Caco-2 (cell line): ENCODE results near the gene ERC1. TPM values are rescaled to one million over a fixed set of nuclear protein-coding genes. Genes with fewer than 3 reads are reported as not detected.

ENCODE experiments used
- BruUV-seq: library from RNA; stranded (reverse); fragments of 400-500 nt; replicated peaks from 2 replicates; lab custom pipeline; 2021; lab: Mats Ljungman, UMichigan
- CTCF ChIA-PET: fragments of 300-600 bp; sonication (Branson Sonifier 250); formaldehyde crosslinking; loops from one replicate; lab custom pipeline; 2022; ENCODE audit warnings: antibody characterized with exemption; lab: Charles Lee
- POLR2A ChIA-PET: fragments of 300-600 bp; sonication (Branson Sonifier 250); formaldehyde crosslinking; loops from one replicate; lab custom pipeline; 2022; ENCODE audit warnings: antibody characterized with exemption; lab: Charles Lee
- DNase-seq, 2 experiments: peaks; one replicate each; pipeline versions ENCODE4 v3.0.0 to v3.0.0-alpha.2; 2020 to 2022
- H3K27me3 ChIP-seq: replicated peaks from 2 replicates; pipeline ENCODE4 v1.6.0; 2011; ENCODE audit warnings: low read length; ENCODE audit not compliant: control insufficient read depth, insufficient read depth
- H3K36me3 ChIP-seq: 2 replicates; pipeline ENCODE4 v1.5.1; 2011; ENCODE audit warnings: low read length; ENCODE audit not compliant: control insufficient read depth, insufficient read depth
- H3K4me1 ChIP-seq: fragments of 250-450 bp; sonication (Bioruptor Pico); 2 replicates; pipeline ENCODE4 v1.5.1; 2020; ENCODE audit warnings: mild to moderate bottlenecking
- H3K4me3 ChIP-seq: 2 replicates; pipeline ENCODE4 v1.5.1; 2011; ENCODE audit warnings: low read depth, mild to moderate bottlenecking, control low read depth, low read length
- H3K9me3 ChIP-seq: fragments of 250-450 bp; sonication (Bioruptor Pico); 2 replicates; pipeline ENCODE4 v1.5.1; 2020; ENCODE audit warnings: mild to moderate bottlenecking, moderate library complexity
- H3K27ac Mint-ChIP-seq: one replicate; pipeline ENCODE4 v1.8.0; 2022; ENCODE audit warnings: mixed read lengths; ENCODE audit not compliant: unreplicated experiment
- H3K27me3 Mint-ChIP-seq: one replicate; pipeline ENCODE4 v1.8.0; 2022; ENCODE audit warnings: mixed read lengths; ENCODE audit not compliant: insufficient read depth, unreplicated experiment
- H3K36me3 Mint-ChIP-seq: one replicate; pipeline ENCODE4 v1.8.0; 2022; ENCODE audit warnings: mild to moderate bottlenecking, mixed read lengths; ENCODE audit not compliant: insufficient read depth, unreplicated experiment
- H3K4me1 Mint-ChIP-seq: one replicate; pipeline ENCODE4 v1.8.0; 2022; ENCODE audit warnings: low read depth, mixed read lengths; ENCODE audit not compliant: unreplicated experiment
- H3K4me3 Mint-ChIP-seq: one replicate; pipeline ENCODE4 v1.8.0; 2022; ENCODE audit warnings: mild to moderate bottlenecking, moderate library complexity, mixed read lengths; ENCODE audit not compliant: unreplicated experiment
- H3K9me3 Mint-ChIP-seq: one replicate; pipeline ENCODE4 v1.8.0; 2022; ENCODE audit warnings: mixed read lengths; ENCODE audit not compliant: unreplicated experiment
- intact Hi-C: fragments of 100-400 bp; cut with micrococcal nuclease; formaldehyde crosslinking; loops from one replicate; pipeline ENCODE4 v1.10.0; 2022; ENCODE audit not compliant: unreplicated experiment
- total RNA-seq: library from RNA; stranded (reverse); gene quantifications from 2 replicates; pipeline ENCODE4 v1.2.3, GENCODE V29; 2022
- TF ChIP-seq, protein P1 (sequence below), 2 experiments: fragments of 200-600 bp in 1 of 2; IDR thresholded peaks; 1 replicate in 1 of 2; 2 replicates in 1 of 2; pipeline versions ENCODE4 v1.5.1 to v1.8.0; 2011 to 2022; ENCODE audit warnings: antibody characterized with exemption in 1 of 2, control low read depth in 1 of 2, inconsistent platforms in 1 of 2, low read depth in 1 of 2, low read length in 1 of 2, mild to moderate bottlenecking in 1 of 2, moderate library complexity in 1 of 2; ENCODE audit not compliant: insufficient read depth in 1 of 2, severe bottlenecking in 1 of 2, unreplicated experiment in 1 of 2

Gene ERC1
- total RNA-seq, 1 experiment from 2014 or later: 88.4 TPM

DNA sequence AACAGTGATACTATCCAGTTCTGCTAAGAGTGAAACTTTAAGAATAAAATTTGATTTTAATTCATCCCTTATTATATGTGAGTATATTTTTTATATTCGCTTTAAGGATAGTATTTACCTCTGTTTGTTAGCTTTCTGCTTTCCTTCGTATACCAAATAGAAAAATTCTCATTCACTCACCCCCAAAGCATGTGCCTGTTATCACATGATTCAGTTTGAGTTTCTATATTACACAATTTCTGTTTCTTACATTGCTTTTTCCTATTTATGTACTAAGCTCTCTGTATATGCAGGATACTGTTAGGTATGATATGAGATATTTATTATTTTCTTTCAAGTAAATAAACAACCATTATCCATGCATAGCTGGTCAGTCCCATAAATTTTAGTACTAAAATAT lies 328.2 kb downstream of the ERC1 start:
- no peaks in the 10 kb centered on the region for H3K4me1 ChIP-seq
- Mint-ChIP-seq H3K9me3 (no peaks in the 10 kb centered on the region), H3K4me3 (no peak overlapping the region), H3K27me3 (no peaks in the 10 kb centered on the region), H3K36me3 (peaks cover 23% of the 10 kb centered on the region), H3K27ac (no peak overlapping the region), H3K4me1 (peaks cover 9% of the 10 kb centered on the region)
- no TSS peak for BruUV-seq
- ChIA-PET POLR2A (no interaction called here), CTCF (interaction anchor here (1.0 to 1.5 kb wide), 2 partner anchors 201 to 226 kb away, joined by 3 to 6 read pairs; no protein-coding TSS in a partner anchor)
- no peak for DNase-seq
- no peak overlapping the region for H3K4me3 ChIP-seq
- H3K9me3 ChIP-seq: 0 out of 2 replicates have a peak, but pooled peaks cover 1% of the 10 kb centered on the region
- intact Hi-C loops: no loop called here
- no peaks in the 10 kb centered on the region for H3K36me3 ChIP-seq
- no peaks in the 10 kb centered on the region for H3K27me3 ChIP-seq
- TF ChIP-seq, protein P1, sequence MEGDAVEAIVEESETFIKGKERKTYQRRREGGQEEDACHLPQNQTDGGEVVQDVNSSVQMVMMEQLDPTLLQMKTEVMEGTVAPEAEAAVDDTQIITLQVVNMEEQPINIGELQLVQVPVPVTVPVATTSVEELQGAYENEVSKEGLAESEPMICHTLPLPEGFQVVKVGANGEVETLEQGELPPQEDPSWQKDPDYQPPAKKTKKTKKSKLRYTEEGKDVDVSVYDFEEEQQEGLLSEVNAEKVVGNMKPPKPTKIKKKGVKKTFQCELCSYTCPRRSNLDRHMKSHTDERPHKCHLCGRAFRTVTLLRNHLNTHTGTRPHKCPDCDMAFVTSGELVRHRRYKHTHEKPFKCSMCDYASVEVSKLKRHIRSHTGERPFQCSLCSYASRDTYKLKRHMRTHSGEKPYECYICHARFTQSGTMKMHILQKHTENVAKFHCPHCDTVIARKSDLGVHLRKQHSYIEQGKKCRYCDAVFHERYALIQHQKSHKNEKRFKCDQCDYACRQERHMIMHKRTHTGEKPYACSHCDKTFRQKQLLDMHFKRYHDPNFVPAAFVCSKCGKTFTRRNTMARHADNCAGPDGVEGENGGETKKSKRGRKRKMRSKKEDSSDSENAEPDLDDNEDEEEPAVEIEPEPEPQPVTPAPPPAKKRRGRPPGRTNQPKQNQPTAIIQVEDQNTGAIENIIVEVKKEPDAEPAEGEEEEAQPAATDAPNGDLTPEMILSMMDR (IDR thresholded peaks at IDR 0.05; ENCODE audit: insufficient read depth in 1 of 2, low read depth in 1 of 2, low read length in 1 of 2, severe bottlenecking in 1 of 2, unreplicated experiment in 1 of 2): no peak

- Histone ChIP-seq H3K27me3 (no peaks in the 10 kb centered on the region), H3K9me3 (no peaks in the 10 kb centered on the region), H3K4me1 (no peaks in the 10 kb centered on the region), H3K4me3 (no peak overlapping the region), H3K36me3 (no peaks in the 10 kb centered on the region)
- H3K36me3 Mint-ChIP-seq: peaks cover 22% of the 10 kb centered on the region
- POLR2A ChIA-PET: no interaction called here
- BruUV-seq: no TSS peak
- H3K4me1 Mint-ChIP-seq: peaks cover 9% of the 10 kb centered on the region
- no peak overlapping the region for H3K4me3 Mint-ChIP-seq
- CTCF ChIA-PET: no interaction called here
- no peaks in the 10 kb centered on the region for H3K27me3 Mint-ChIP-seq
- H3K9me3 Mint-ChIP-seq: no peaks in the 10 kb centered on the region
- no peak for DNase-seq
- intact Hi-C loops: no loop called here
- TF ChIP-seq, protein P1 (IDR thresholded peaks at IDR 0.05; ENCODE audit: insufficient read depth in 1 of 2, low read depth in 1 of 2, low read length in 1 of 2, severe bottlenecking in 1 of 2, unreplicated experiment in 1 of 2): no peak
- H3K27ac Mint-ChIP-seq: no peak overlapping the region
Measured at GRCh38 chr12:1320021-1320420, 329.0 kb downstream of the ERC1 start.

- ChIA-PET CTCF (no interaction called here), POLR2A (no interaction called here)
Measured at GRCh38 chr12:1322821-1323220, 331.8 kb downstream of the ERC1 start.

More at GRCh38 chr12:1322821-1323220, 331.8 kb downstream of the ERC1 start:
- intact Hi-C loops: no loop called here
- H3K27me3 ChIP-seq: no peaks in the 10 kb centered on the region
- no peaks in the 10 kb centered on the region for H3K36me3 ChIP-seq
- H3K4me1 ChIP-seq: no peaks in the 10 kb centered on the region
- Mint-ChIP-seq H3K27ac (no peak overlapping the region), H3K27me3 (no peaks in the 10 kb centered on the region), H3K9me3 (no peaks in the 10 kb centered on the region), H3K4me1 (peaks cover 9% of the 10 kb centered on the region), H3K36me3 (no peaks in the 10 kb centered on the region), H3K4me3 (no peak overlapping the region)
- DNase-seq: no peak
- H3K9me3 ChIP-seq: no peaks in the 10 kb centered on the region
- H3K4me3 ChIP-seq: no peak overlapping the region
- no TSS peak for BruUV-seq
- TF ChIP-seq, protein P1 (IDR thresholded peaks at IDR 0.05; ENCODE audit: insufficient read depth in 1 of 2, low read depth in 1 of 2, low read length in 1 of 2, severe bottlenecking in 1 of 2, unreplicated experiment in 1 of 2): no peak
